Measurements from ENCODE around the gene RNF214. TPM values are rescaled to one million over a fixed set of nuclear protein-coding genes. Genes with fewer than 3 reads are reported as not detected.

RNF214 gene
- total and polyA plus RNA-seq, 10 of the 15 experiments (the other 5 are each of a cell fraction or from before 2014, with no cell fraction given) = 4.8 to 16.8 (median 10.5) TPM

DNA sequence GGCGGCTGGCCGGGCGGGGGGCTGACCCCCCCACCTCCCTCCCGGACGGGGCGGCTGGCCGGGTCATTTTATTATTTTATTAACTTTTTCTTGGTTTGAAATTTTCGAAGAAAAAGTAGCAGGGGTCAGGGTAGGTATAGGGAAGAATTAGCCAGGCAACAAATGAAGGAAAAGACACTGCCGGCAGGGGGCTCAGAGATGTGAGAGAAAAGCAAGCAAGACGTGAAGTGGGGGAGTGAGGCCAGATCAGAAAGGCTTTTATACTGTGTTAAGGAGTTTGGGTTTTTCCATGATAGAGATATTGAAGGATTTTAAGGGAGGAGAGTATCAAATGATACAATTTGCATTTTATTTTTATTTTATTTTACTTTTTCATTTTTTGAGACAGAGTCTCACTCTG is 19.0 kb downstream of the RNF214 start (continued):
- no peak for TF ChIP-seq LARP7 (IDR thresholded peaks at IDR 0.05)
- no peak for TF ChIP-seq ZNF687 (IDR thresholded peaks at IDR 0.05)
- no peak for TF ChIP-seq YY1 (IDR thresholded peaks at IDR 0.05; ENCODE audit: low read depth, low read length)

DNA sequence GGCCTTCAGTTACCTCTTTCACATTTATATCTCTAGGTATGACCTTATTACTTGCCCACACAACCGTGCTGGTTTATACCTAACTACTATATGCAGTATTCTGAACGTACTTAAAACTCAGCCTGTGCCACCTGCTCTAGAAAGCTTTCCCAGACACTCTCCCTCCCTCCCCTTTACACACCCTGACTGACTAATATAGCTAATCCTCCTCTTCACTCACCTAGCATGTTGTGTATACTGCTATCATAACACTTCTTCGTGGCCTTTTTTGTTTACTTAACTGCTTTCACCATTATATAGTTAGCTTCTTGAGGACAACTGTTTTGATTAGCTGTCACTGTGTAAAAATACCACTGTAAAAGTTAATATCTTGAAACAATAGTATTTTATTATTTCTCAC is 23.5 kb downstream of the RNF214 start:
- Histone ChIP-seq H3K27me3 (replicated peaks in 1 of 2; ENCODE audit: control insufficient read depth in 2 of 2, insufficient read depth in 2 of 2, low read length in 1 of 2) (no peaks in the 10 kb centered on the region), H3K27ac (ENCODE audit: control insufficient read depth, insufficient read depth) (no peak overlapping the region), H3K9me3 (replicated peaks; ENCODE audit: control insufficient read depth, insufficient read depth, low read length) (no peaks in the 10 kb centered on the region), H2AFZ (ENCODE audit: control insufficient read depth, low read depth, low read length) (no peak overlapping the region), H4K20me1 (ENCODE audit: control insufficient read depth, insufficient read depth) (no peaks in the 10 kb centered on the region), H3K36me3 (ENCODE audit: control insufficient read depth in 2 of 2, insufficient read depth in 2 of 2, low read length in 1 of 2) (no peaks in the 10 kb centered on the region; a peak in 1 of 4 replicates), H3K4me1 (ENCODE audit: control insufficient read depth, insufficient read depth, low read length) (no peaks in the 10 kb centered on the region), H3K79me2 (ENCODE audit: control insufficient read depth, insufficient read depth, low read length) (no peaks in the 10 kb centered on the region), H3K4me3 (no peak overlapping the region), H3K4me2 (ENCODE audit: control insufficient read depth, insufficient read depth) (no peak overlapping the region), H3K9ac (ENCODE audit: control insufficient read depth, insufficient read depth, low read length) (no peak overlapping the region)
- ChIA-PET SMC1A (ENCODE audit: uncharacterized antibody, unreplicated experiment) (interaction anchor here (0.6 kb wide), 1 partner anchor 52 kb away, joined by 3 read pairs; no protein-coding TSS in a partner anchor), POLR2A (no interaction called here), RAD21 (ENCODE audit: unreplicated experiment) (no interaction called here), CTCF (no interaction called here)
- no peak for FAIRE-seq
- 87% methylated on average over 3 of the region's 3 CpGs for WGBS (ENCODE audit: insufficient coverage, insufficient replicate concordance, low lambda C conversion rate, missing lambda C conversion rate)
- in situ Hi-C loops (cut with MboI) = no loop called here
- no peak for DNase-seq (ENCODE audit: low read depth, low spot score)
- no TSS peak for BruUV-seq (replicated peaks)
- no peak for ATAC-seq
- intact Hi-C loops (cut with micrococcal nuclease; ENCODE audit: unreplicated experiment) = no loop called here
- TF ChIP-seq IKZF1 (conservative IDR thresholded peaks at IDR 0.05) (no peak), ZNF24 (IDR thresholded peaks at IDR 0.05) (no peak), IKZF2 (IDR thresholded peaks at IDR 0.05) (no peak), NR2F1 (conservative IDR thresholded peaks at IDR 0.05) (no peak), CEBPB (IDR thresholded peaks at IDR 0.05; ENCODE audit: borderline replicate concordance in 1 of 2, low read depth in 2 of 2, low read length in 2 of 2) (no peak), CREB1 (IDR thresholded peaks at IDR 0.05; ENCODE audit: low read depth) (no peak), FOXK2 (IDR thresholded peaks at IDR 0.05) (no peak), NR2C2 (IDR thresholded peaks at IDR 0.05; ENCODE audit: borderline replicate concordance, control insufficient read depth, insufficient read length, low read depth) (no peak), E2F4 (IDR thresholded peaks at IDR 0.05; ENCODE audit: low read depth, low read length) (no peak), ATF7 (IDR thresholded peaks at IDR 0.05; ENCODE audit: low read depth) (no peak)
- TF ChIP-seq, protein P1, sequence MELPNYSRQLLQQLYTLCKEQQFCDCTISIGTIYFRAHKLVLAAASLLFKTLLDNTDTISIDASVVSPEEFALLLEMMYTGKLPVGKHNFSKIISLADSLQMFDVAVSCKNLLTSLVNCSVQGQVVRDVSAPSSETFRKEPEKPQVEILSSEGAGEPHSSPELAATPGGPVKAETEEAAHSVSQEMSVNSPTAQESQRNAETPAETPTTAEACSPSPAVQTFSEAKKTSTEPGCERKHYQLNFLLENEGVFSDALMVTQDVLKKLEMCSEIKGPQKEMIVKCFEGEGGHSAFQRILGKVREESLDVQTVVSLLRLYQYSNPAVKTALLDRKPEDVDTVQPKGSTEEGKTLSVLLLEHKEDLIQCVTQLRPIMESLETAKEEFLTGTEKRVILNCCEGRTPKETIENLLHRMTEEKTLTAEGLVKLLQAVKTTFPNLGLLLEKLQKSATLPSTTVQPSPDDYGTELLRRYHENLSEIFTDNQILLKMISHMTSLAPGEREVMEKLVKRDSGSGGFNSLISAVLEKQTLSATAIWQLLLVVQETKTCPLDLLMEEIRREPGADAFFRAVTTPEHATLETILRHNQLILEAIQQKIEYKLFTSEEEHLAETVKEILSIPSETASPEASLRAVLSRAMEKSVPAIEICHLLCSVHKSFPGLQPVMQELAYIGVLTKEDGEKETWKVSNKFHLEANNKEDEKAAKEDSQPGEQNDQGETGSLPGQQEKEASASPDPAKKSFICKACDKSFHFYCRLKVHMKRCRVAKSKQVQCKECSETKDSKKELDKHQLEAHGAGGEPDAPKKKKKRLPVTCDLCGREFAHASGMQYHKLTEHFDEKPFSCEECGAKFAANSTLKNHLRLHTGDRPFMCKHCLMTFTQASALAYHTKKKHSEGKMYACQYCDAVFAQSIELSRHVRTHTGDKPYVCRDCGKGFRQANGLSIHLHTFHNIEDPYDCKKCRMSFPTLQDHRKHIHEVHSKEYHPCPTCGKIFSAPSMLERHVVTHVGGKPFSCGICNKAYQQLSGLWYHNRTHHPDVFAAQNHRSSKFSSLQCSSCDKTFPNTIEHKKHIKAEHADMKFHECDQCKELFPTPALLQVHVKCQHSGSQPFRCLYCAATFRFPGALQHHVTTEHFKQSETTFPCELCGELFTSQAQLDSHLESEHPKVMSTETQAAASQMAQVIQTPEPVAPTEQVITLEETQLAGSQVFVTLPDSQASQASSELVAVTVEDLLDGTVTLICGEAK (IDR thresholded peaks at IDR 0.05; ENCODE audit: borderline replicate concordance) = no peak
